Fibroblast of the aortic adventitia (primary cell): ENCODE measurements around the gene CHD3. TPM values are rescaled to one million over a fixed set of nuclear protein-coding genes. Genes with fewer than 3 reads are reported as not detected.

Source experiments
- DNase-seq: peaks from one replicate; pipeline ENCODE4 v3.0.0-alpha.2; 2010; ENCODE audit warnings: low read depth
- H3K4me3 ChIP-seq: 2 replicates; pipeline ENCODE4 v1.5.1; 2011; ENCODE audit warnings: low read depth, mild to moderate bottlenecking, control low read depth, low read length, moderate library complexity
- CTCF ChIP-seq: IDR thresholded peaks from 2 replicates; pipeline ENCODE4 v1.5.1; 2011; ENCODE audit warnings: mild to moderate bottlenecking, low read length, control low read depth, inconsistent platforms; ENCODE audit not compliant: insufficient read depth
- small RNA-seq: library from RNA; depleted of rRNA; stranded (forward); fragments of <200 nt; gene quantifications from one replicate; pipeline ENCODE3, GENCODE V24; 2012
- total RNA-seq: library from RNA; depleted of rRNA; stranded (reverse); fragments of >200 nt; gene quantifications from 2 replicates; pipeline ENCODE4 v1.2.3, GENCODE V29; 2012; ENCODE audit warnings: low replicate concordance

The CHD3 gene
- total RNA-seq, 1 donor = 81.5 TPM

- peak; percentile 83 for DNase-seq
- H3K4me3 ChIP-seq = no peak overlapping the region
- TF ChIP-seq CTCF = no peak
These were observed 67.8 kb downstream of the CHD3 start for GRCh38 chr17:7956228-7956965.

GRCh38 chr17:7959503-7960253 lies 71.1 kb downstream of the CHD3 start:
- H3K4me3 ChIP-seq = no peak overlapping the region
- no peak for DNase-seq
- no peak for TF ChIP-seq CTCF

GRCh38 chr17:7961421-7961820 lies 72.8 kb downstream of the CHD3 start:
- DNase-seq = no peak
- H3K4me3 ChIP-seq = no peak overlapping the region
- no peak for TF ChIP-seq CTCF

Small RNA genes within 50 kb of the gene (small RNA-seq; reads per million reads assigned to genes)
- 4.6 reads per million, percentile 88 among the genes with 10 or more reads in this experiment for gene SCARNA21

Other genes with a start within 250 kb of the CHD3 start
- not detected in 2 replicates for gene ATP1B2, start 237.9 kb upstream of the CHD3 start, total RNA-seq
- gene TP53, start 201.3 kb upstream of the CHD3 start, total RNA-seq = 17.8 and 68.7 TPM in 2 replicates
- gene WRAP53, start 200.3 kb upstream of the CHD3 start, total RNA-seq = 7.4 and 11.0 TPM in 2 replicates
- gene EFNB3, start 183.6 kb upstream of the CHD3 start, total RNA-seq = 0.90 and 3.9 TPM in 2 replicates
- gene DNAH2, start 171.0 kb upstream of the CHD3 start, total RNA-seq = under 0.01 TPM in 1 of 2 replicates, not detected in the other
- gene KDM6B, start 54.6 kb upstream of the CHD3 start, total RNA-seq = 5.7 and 32.1 TPM in 2 replicates
- gene TMEM88, start 33.7 kb upstream of the CHD3 start, total RNA-seq = 0.18 TPM in 1 of 2 replicates, not detected in the other
- 39.1 and 41.1 TPM in 2 replicates for gene NAA38, start 31.2 kb upstream of the CHD3 start, total RNA-seq
- 6.8 and 11.2 TPM in 2 replicates for gene CYB5D1, start 30.8 kb upstream of the CHD3 start, total RNA-seq
- 2.8 and 27.4 TPM in 2 replicates for gene RNF227, start 27.5 kb downstream of the CHD3 start, total RNA-seq
- gene KCNAB3, start 41.1 kb downstream of the CHD3 start, total RNA-seq = 1.3 TPM in 1 of 2 replicates, not detected in the other
- 15.3 and 48.8 TPM in 2 replicates for gene TRAPPC1, start 43.2 kb downstream of the CHD3 start, total RNA-seq
- gene CNTROB, start 43.4 kb downstream of the CHD3 start, total RNA-seq = 31.4 and 34.9 TPM in 2 replicates
- gene GUCY2D, start 113.8 kb downstream of the CHD3 start, total RNA-seq = not detected in 2 replicates
- 0.57 TPM in 1 of 2 replicates, not detected in the other for gene ALOX15B, start 150.3 kb downstream of the CHD3 start, total RNA-seq
- not detected in 2 replicates for gene ALOX12B, start 198.9 kb downstream of the CHD3 start, total RNA-seq
- gene ALOXE3, start 229.7 kb downstream of the CHD3 start, total RNA-seq = 0.09 TPM in 1 of 2 replicates, not detected in the other
- 0.09 TPM in 1 of 2 replicates, not detected in the other for gene HES7, start 235.3 kb downstream of the CHD3 start, total RNA-seq